ENCODE data around the gene GRXCR1.

The GRXCR1 gene

GRCh38 chr4:42942216-42942615, 49.7 kb downstream of the GRXCR1 start:
- no peak for DNase-seq

- DNase-seq, result no peak
Measured at GRCh38 chr4:42945874-42946273, 53.4 kb downstream of the GRXCR1 start.

- DNase-seq, result no peak
Measured at GRCh38 chr4:42953321-42953720, 60.8 kb downstream of the GRXCR1 start.

- no peak for DNase-seq
Measured at GRCh38 chr4:42954963-42955669, 62.6 kb downstream of the GRXCR1 start.

GRCh38 chr4:42955746-42956505, 63.4 kb downstream of the GRXCR1 start:
- DNase-seq, result no peak

- DNase-seq, result no peak
Measured at GRCh38 chr4:42965326-42965725, 72.8 kb downstream of the GRXCR1 start.

GRCh38 chr4:42985976-42986375, 93.5 kb downstream of the GRXCR1 start:
- no peak for DNase-seq

- no peak for DNase-seq
Measured at GRCh38 chr4:42995343-42995944, 102.9 kb downstream of the GRXCR1 start.

GRCh38 chr4:43008793-43009192, 116.3 kb downstream of the GRXCR1 start:
- DNase-seq, result no peak

- no peak for DNase-seq
Measured at GRCh38 chr4:43014256-43014655, 121.7 kb downstream of the GRXCR1 start.

GRCh38 chr4:43041632-43042031, 149.1 kb downstream of the GRXCR1 start:
- DNase-seq, result no peak

- DNase-seq, result no peak
Measured at GRCh38 chr4:43047058-43047457, 154.5 kb downstream of the GRXCR1 start.

GRCh38 chr4:43048570-43048969, 156.1 kb downstream of the GRXCR1 start:
- no peak for DNase-seq

- DNase-seq, result no peak
Measured at GRCh38 chr4:43049326-43049725, 156.8 kb downstream of the GRXCR1 start.

GRCh38 chr4:43066415-43066814, 173.9 kb downstream of the GRXCR1 start:
- DNase-seq, result no peak

- DNase-seq, result no peak
Measured at GRCh38 chr4:43071069-43071468, 178.6 kb downstream of the GRXCR1 start.

Measured in EL (cell line).